HG03066 (cell line): ENCODE data around the gene DNAJB11.
"Not testable (repeated sequence)": the region's sequence is repeated elsewhere in the genome, so short reads cannot be mapped to it uniquely, and the experiment has no call there.

ENCODE experiments used
- ATAC-seq: cut with Tn5 transposase; IDR thresholded peaks from one replicate; pipeline ENCODE4 v1.9.1; 2021; ENCODE audit warnings: low read depth; ENCODE audit not compliant: unreplicated experiment

DNAJB11 gene

DNA sequence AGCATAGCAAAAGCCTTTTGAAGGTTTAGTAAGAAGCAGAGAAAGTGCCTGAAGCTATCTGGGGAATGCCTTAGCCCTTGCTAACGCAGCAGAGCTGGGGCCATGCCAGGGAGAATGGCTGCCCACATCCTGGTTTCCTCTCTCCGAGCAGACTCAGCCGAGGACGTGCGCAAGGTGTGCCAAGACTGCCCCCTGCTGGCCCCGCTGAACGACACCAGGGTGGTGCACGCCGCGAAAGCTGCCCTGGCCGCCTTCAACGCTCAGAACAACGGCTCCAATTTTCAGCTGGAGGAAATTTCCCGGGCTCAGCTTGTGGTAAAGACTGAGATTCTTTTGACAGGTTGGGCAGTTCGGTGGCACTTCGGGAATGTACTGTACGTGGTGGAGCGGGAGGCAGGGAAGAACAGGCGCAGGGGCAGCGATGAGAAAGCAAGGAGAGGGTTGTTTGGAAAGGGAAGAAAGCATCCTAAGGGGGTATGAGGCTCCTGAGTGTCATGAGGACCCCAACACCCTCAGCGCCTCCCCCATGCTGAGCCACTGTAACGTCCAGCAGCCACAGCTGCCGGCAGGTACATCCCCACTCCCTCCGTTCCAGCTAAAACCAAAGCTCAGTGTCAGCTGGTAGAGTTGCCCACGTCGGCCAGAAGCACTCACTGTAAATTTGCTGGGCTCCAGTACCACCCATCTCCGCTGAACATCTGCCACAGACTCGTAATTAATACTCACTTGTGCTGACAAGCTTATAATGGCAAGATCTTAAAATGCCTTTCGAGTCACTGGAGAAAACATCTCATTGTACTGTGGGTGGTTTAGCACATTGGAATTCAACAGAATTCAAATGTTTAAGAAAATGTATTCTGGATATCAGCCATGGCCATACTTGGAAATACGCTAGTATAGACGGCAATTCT lies 46.8 kb downstream of the DNAJB11 start:
- ATAC-seq, result peak; percentile 84

DNA sequence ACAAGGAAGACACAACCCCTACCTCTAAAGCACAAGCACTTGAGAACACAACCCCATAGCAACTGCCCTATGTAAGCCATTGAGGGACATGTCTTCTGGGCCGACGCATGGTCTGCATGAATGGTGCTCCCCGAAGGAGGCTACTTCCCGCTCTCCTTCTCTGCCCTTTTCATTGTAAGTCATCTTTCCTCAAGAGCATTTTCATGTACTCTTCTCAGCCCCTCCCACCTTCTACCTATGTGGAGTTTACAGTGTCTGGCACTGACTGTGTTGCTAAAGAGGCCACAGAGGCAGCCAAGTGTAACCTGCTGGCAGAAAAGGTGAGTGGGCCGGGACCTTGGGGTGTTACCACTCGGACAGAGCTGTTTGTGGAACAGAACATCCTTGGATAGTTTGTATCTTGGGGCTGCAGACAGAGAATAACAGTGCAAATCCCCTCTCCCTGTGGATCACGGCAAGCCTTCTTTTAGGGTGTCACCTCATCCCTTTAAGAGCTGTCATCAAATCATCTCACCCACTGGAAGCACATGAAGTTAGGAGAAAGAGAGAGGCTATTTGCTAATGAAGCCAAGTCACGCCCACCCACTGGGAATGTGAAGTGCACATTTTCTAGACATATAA lies 47.9 kb downstream of the DNAJB11 start:
- no peak for ATAC-seq

DNA sequence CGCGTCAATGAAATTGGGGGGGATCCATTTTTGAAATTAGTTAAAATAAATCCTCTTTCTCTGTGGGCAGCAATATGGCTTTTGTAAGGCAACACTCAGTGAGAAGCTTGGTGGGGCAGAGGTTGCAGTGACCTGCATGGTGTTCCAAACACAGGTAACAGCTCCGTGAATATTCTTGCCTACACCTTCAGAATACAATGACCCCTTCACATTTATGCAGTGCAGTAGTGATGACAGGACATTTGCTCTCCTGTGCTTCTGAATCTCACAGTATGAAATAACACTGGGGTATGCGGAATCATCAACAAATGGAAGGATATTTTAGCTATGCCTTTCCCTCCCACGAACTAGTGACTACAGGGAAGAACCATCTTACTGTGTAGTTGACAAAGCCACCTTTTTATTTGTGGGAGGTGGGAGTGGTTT lies 49.3 kb downstream of the DNAJB11 start:
- ATAC-seq, result no peak

DNA sequence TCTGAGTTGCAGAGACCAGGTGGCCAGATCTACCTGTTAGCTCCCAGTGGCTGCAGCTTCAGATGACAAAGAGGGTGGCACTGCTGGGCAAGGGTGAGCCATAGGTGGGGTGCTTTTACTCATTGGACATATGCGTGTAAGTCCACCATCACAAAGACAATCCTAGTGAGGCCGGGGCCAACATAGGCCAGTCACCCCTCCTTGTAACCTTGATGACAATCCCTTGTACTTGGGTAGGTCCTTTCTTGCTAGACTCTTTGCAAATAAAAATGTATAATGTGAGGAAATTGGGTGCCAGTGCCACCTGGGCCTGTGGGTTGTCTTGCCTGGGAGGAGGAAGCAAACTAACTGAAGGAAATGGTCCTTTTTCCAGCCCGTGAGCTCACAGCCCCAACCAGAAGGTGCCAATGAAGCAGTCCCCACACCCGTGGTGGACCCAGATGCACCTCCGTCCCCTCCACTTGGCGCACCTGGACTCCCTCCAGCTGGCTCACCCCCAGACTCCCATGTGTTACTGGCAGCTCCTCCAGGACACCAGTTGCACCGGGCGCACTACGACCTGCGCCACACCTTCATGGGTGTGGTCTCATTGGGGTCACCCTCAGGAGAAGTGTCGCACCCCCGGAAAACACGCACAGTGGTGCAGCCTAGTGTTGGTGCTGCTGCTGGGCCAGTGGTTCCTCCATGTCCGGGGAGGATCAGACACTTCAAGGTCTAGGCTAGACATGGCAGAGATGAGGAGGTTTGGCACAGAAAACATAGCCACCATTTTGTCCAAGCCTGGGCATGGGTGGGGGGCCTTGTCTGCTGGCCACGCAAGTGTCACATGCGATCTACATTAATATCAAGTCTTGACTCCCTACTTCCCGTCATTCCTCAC lies 49.9 kb downstream of the DNAJB11 start:
- ATAC-seq, result no peak

DNA sequence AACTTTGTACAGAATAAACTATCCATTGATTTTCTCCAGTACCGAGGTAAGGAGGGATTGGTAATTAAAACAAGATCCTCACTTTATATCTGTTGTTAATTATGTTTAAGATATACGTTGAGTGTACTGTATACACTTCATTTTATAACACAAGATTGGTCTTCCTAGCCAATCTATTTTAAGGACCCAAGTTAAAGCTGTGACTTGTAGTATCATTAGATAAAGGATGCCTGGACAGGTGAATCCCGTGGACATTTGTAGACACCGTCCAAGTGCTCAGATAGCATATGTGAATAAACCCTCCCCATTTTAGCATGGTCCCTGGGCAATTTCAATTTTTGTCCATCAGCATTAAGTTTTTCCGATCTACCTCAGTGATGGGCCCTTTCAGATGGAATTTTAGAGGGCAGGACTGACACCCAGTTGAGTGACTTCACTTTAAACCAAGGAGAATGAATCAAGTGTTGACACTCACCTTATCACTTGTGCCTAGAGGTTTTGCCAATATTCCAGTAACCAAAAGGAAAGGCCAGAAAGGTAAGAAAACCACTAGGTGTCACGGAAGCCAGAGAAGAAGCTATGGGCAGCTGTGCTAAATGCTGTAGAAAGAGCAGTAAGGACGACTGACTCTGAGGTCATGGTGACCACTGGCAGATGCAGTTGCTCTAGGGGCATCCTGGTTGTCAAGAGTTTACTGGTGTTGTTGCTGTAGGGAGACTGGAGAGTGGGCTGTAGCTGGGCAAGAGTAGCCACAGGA lies 51.6 kb downstream of the DNAJB11 start:
- ATAC-seq, result no peak

DNA sequence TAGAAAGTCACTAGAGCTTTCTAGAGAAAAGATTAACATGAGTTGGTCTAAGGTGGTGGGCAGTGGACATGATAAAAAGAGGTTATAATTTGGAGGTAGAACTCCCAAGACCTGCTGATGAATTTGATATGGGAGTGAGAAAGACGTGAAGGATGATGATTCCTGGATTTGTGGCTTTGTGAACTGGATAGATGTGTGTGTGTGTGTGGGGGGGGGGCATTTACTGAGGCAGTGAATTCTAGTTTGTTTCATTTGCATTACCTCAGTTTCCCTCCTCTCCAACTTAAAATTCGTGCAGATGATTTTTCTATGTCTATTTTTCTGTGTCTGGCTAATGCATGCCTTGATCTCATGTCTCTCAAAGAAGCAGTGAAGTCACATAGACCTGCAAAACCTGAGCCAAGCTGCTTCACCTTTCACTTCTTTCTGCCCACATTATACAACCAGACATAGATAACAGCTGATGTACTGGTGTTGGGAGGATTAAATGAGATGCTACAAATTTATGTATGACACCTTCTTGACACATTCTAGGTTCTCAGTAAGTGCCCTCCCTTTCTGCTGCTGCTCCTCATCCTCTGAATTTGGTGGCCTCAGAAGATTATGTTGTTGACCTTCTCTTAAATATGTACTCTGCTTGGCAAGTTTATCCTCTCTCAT lies 52.3 kb downstream of the DNAJB11 start:
- no peak for ATAC-seq

DNA sequence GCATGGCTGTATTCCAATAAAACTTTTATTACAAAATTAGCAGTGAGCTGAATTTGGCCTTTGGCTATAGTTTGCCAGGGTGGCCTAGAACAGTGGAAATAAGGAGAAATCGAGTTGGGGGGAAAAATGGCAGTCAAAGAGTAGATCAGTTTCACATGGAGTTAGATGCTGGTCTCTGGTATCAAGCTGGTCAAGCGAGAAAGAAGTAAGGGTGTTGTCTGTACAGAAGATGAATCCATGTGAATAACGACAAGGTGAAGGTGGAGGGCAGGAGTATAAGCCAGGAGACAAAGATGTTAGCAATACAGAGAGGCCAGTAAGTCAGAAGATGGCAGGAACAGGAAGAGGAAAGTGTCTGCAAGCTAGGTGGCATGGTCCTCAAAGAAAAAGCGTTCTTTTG lies 54.1 kb downstream of the DNAJB11 start:
- ATAC-seq, result no peak

DNA sequence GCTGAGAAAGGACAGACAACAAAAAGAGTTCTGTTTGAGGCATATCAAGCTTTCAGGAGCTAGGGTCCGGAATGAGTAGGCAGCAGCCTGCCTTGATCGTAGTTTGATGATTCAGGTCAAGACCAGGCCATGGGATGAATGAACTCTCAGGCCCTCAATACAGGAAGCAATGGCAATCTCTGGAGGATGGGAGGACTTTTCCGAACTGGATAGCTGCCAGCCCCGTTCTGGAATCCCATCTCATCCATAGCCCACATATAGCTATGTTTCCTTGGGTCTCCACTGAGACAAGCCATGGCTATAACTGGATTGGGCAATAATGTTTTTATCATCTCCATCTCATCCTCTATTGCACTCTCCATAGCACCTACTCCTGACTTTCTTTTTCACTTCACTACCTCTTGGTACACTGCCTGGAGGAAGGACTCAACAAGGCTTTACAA lies 55.1 kb downstream of the DNAJB11 start:
- no peak for ATAC-seq

DNA sequence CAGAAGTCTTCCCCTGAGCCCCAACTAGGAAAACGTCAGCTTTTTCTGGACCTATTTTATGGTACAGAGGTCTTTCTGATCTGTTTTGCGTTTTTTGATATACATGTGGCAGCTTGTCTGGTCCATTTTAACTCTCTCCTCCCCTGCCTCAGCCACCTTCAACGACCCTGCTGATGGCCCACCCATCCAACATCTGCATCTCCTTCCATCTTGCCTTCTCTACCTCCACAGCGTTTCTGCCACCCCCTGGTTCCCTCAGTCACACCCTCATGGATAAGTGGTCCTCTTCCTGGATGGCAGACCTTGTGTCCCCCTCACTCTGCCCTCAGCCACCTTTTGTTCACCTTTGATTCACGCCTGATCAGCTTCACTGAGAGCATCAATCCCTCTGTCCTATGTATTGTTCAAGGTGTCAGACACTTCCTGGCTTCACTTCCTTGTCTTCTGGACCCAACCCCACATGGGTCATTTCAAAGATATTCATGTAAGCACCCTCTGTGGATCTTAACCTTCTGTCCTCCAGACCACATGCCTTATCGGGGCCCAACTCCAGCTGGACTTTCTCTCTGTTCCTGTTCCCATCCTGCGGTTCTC lies 55.8 kb downstream of the DNAJB11 start:
- no peak for ATAC-seq

DNA sequence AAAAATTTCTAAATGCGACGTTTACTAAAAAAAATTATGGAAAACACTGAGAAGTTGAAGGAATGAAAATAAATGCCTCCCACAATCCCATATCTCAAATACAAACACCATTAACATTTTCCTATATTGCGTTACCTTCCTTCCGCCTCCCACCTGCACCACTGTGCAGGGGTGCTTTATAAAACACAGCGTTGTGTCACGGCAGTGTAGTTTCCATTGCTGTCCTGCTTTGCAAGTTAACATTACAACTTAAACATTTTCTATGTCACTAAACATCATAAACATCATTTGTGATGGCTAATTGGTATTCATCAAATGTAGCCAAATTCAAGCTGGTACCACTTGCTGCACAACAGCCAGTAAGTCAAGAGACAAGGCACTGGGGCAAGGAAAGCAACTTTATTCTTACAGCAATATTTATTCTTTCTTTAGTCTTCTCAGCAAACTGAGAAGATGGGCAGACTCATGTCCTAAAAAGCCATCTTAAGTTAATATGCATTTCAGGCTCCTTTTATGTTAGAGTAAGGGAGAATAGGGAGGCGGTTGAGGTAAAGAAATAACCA lies 57.4 kb downstream of the DNAJB11 start:
- no peak for ATAC-seq

DNA sequence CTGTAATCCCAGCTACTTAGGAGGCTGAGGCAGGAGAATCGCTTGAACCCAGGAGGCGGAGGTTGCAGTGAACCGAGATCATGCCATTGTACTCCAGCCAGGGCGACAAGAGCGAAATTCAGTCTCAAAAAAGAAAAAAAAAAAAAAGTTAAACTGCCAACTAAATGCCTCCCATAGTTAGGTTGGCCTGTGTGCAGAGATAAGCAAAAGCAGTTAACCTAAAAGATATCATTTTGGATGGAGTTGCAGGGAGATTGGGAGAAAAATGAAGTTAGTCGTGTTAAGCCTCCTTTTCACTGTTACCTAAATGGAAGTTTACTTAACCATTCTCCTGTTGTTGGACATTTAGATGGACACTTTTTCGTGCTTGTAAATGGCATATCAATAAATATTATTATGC lies 58.2 kb downstream of the DNAJB11 start:
- no peak for ATAC-seq

DNA sequence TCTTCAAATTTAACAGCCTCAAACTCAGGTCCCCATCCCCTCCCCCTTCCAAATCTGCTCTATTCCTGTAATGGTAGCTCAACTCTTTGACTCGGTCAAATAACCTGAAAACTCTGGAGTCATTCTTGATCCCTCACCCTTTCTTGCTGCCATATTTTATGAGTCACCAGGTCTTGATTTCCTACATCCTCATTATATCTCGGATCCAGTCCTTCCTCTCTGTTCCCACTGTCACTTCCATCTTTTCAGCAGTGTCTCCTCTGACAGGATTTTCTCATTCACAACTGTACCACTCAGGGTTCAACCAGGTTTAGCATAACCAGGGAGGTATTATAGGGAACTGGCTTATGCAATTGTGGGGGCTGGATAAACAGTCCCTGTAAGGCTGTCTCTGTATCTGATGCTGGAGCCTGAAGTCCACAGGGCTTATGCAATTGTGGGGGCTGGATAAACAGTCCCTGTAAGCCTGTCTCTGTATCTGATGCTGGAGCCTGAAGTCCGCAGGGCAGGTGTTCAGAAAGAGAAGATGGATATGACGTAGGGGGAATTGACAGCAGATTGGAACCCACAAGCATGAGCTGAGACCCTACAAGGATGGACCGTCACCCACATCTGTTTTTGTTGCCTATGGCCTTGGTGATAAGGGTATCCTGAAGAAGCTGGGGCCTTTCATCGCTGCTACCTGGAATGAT lies 60.6 kb downstream of the DNAJB11 start:
- no peak for ATAC-seq

DNA sequence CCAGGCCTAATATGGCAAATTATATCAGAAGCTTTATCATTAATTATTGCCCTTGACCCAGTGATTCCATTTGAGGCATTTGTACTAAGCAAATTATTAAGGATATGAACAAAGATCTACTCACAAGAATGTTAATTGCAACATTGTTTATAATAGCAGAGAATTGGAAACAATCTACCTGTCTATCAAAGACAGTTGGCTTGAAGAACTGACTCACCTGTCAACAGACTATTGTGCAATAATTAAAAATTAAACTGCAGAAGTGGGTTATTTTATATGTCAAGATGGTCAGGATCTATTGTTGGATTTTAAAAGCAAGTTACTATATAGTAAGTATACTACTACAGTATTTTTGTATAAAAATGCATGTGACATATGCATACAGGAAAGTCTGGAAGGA lies 63.0 kb downstream of the DNAJB11 start:
- ATAC-seq, result no peak

DNA sequence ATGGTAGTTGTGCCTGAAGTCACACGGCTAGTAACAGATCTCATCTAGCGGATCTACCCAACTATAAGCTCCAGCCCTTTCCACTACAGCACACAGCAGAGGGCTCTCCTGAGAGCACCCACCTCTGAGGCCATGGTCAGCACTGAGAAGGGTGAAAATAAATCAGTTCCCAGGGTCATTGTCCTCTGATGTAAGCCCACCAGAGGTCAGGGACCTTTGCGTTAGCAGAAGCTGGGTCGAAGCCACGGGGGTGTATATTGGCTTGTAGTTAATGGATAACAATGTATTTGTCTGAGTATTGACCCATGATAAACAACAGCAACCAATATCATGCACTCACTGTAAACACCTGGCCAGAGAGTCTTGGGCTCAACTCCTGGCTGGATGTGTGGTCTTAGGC lies 63.7 kb downstream of the DNAJB11 start:
- not testable (repeated sequence) for ATAC-seq
